ENCODE data around the gene NXPE4. TPM values are rescaled to one million over a fixed set of nuclear protein-coding genes. Genes with fewer than 3 reads are reported as not detected.

NXPE4 gene
- total RNA-seq, 4 donors from 2014 or later, result 0.29 TPM; not detected in 3

- DNase-seq, result no peak
- Histone ChIP-seq H3K4me3 (no peak overlapping the region), H3K36me3 (no peaks in the 10 kb centered on the region), H3K27me3 (no peaks in the 10 kb centered on the region), H3K4me1 (no peaks in the 10 kb centered on the region), H3K9me3 (peaks cover 0 to 11% of the 10 kb centered on the region in 2 donors), H3K27ac (no peak overlapping the region)
- TF ChIP-seq CTCF (IDR thresholded peaks at IDR 0.05) (no peak), POLR2A (IDR thresholded peaks at IDR 0.05) (no peak)
- intact Hi-C loops (cut with DNase I; ENCODE audit: low total_unique reads), result no loop called here
Observed at GRCh38 chr11:114587398-114587953, 8.1 kb downstream of the NXPE4 start.

- H3K27ac ChIP-seq, result no peak overlapping the region
- intact Hi-C loops (cut with DNase I; ENCODE audit: low total_unique reads), result no loop called here
- H3K4me3 ChIP-seq, result no peak overlapping the region
- H3K9me3 ChIP-seq, result peaks cover 0 to 11% of the 10 kb centered on the region in 2 donors
- H3K36me3 ChIP-seq, result no peaks in the 10 kb centered on the region
- H3K4me1 ChIP-seq, result no peaks in the 10 kb centered on the region
- no peak for DNase-seq
- no peaks in the 10 kb centered on the region for H3K27me3 ChIP-seq
- TF ChIP-seq POLR2A (IDR thresholded peaks at IDR 0.05), result no peak
Observed at GRCh38 chr11:114586797-114587196, 8.8 kb downstream of the NXPE4 start.

DNA sequence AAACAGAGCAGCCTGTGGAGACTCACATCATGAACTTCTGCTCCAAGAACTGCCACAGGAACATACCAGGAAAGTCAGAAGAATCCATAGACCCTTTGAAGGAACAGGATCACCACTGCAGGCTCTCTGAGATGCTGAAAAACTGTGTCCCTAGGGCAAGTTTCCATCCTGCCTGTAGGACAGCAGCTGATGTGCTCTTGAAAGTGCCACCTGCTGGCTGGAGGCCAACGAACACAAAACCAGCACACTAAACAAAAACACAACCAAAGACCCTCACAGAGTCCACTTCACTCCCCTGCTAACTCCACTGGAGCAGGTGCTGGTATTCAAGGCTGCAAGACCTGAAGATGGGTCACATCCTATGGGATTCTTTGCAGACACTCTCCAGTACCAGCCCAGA, 23.9 kb downstream of the NXPE4 start:
- H3K9me3 ChIP-seq, result no peaks in the 10 kb centered on the region
- H3K27ac ChIP-seq, result no peak overlapping the region
- H3K36me3 ChIP-seq, result no peaks in the 10 kb centered on the region
- no peaks in the 10 kb centered on the region for H3K4me1 ChIP-seq
- no peak overlapping the region for H3K4me3 ChIP-seq
- no peak for DNase-seq
- TF ChIP-seq CTCF (IDR thresholded peaks at IDR 0.05) (no peak), POLR2A (IDR thresholded peaks at IDR 0.05) (no peak)
- no peaks in the 10 kb centered on the region for H3K27me3 ChIP-seq
- intact Hi-C loops (cut with DNase I; ENCODE audit: low total_unique reads), result no loop called here

GRCh38 chr11:114569801-114570200, 25.8 kb downstream of the NXPE4 start:
- intact Hi-C loops (cut with DNase I; ENCODE audit: low total_unique reads), result no loop called here
- no peaks in the 10 kb centered on the region for H3K27me3 ChIP-seq
- DNase-seq, result no peak
- TF ChIP-seq CTCF (IDR thresholded peaks at IDR 0.05) (no peak), POLR2A (IDR thresholded peaks at IDR 0.05) (no peak)
- no peaks in the 10 kb centered on the region for H3K4me1 ChIP-seq
- H3K9me3 ChIP-seq, result no peaks in the 10 kb centered on the region
- H3K27ac ChIP-seq, result no peak overlapping the region
- no peaks in the 10 kb centered on the region for H3K36me3 ChIP-seq
- no peak overlapping the region for H3K4me3 ChIP-seq

GRCh38 chr11:114566276-114566675, 29.3 kb downstream of the NXPE4 start:
- no peaks in the 10 kb centered on the region for H3K4me1 ChIP-seq
- no peaks in the 10 kb centered on the region for H3K36me3 ChIP-seq
- no peak for DNase-seq
- intact Hi-C loops (cut with DNase I; ENCODE audit: low total_unique reads), result no loop called here
- H3K27me3 ChIP-seq, result no peaks in the 10 kb centered on the region
- H3K4me3 ChIP-seq, result no peak overlapping the region
- TF ChIP-seq POLR2A (IDR thresholded peaks at IDR 0.05) (no peak), CTCF (IDR thresholded peaks at IDR 0.05) (no peak)
- no peak overlapping the region for H3K27ac ChIP-seq
- no peaks in the 10 kb centered on the region for H3K9me3 ChIP-seq

- TF ChIP-seq POLR2A (IDR thresholded peaks at IDR 0.05), result no peak
- TF ChIP-seq CTCF (IDR thresholded peaks at IDR 0.05), result no peak
- Histone ChIP-seq H3K27me3 (no peaks in the 10 kb centered on the region), H3K36me3 (no peaks in the 10 kb centered on the region), H3K27ac (no peak overlapping the region), H3K4me1 (no peaks in the 10 kb centered on the region), H3K4me3 (no peak overlapping the region), H3K9me3 (no peaks in the 10 kb centered on the region)
- no peak for DNase-seq
- intact Hi-C loops (cut with DNase I; ENCODE audit: low total_unique reads), result no loop called here
Observed at GRCh38 chr11:114564831-114565230, 30.8 kb downstream of the NXPE4 start.
